Fibroblast of mammary gland (primary cell): ENCODE measurements around the gene SIRPA.

ENCODE experiments used
- DNase-seq: peaks from one replicate; pipeline ENCODE4 v3.0.0-alpha.2; 2010; ENCODE audit warnings: low read depth
- H3K4me3 ChIP-seq: 2 replicates; pipeline ENCODE4 v1.5.1; 2011; ENCODE audit warnings: low read depth, mild to moderate bottlenecking, low read length, moderate library complexity; ENCODE audit not compliant: control insufficient read depth
- CTCF ChIP-seq: conservative IDR thresholded peaks from 2 replicates; pipeline ENCODE4 v1.5.1; 2011; ENCODE audit warnings: low read depth, low read length, inconsistent platforms; ENCODE audit not compliant: control insufficient read depth, insufficient read depth

The SIRPA gene

GRCh38 chr20:1946762-1947534, 51.7 kb downstream of the SIRPA start:
- DNase-seq = peak; percentile 39
- H3K4me3 ChIP-seq = no peak overlapping the region
- no peak for TF ChIP-seq CTCF

- H3K4me3 ChIP-seq = no peak overlapping the region
- TF ChIP-seq CTCF = no peak
- no peak for DNase-seq
Measured at GRCh38 chr20:1947535-1947846, 52.3 kb downstream of the SIRPA start.

- peak; percentile 20 for DNase-seq
- TF ChIP-seq CTCF = no peak
- no peak overlapping the region for H3K4me3 ChIP-seq
Measured at GRCh38 chr20:1949347-1950100, 54.3 kb downstream of the SIRPA start.

- DNase-seq = no peak
- no peak for TF ChIP-seq CTCF
- H3K4me3 ChIP-seq = no peak overlapping the region
Measured at GRCh38 chr20:1950836-1951235, 55.6 kb downstream of the SIRPA start.

- TF ChIP-seq CTCF = no peak
- H3K4me3 ChIP-seq = no peak overlapping the region
- no peak for DNase-seq
Measured at GRCh38 chr20:1951436-1952115, 56.4 kb downstream of the SIRPA start.

GRCh38 chr20:1952737-1953530, 57.7 kb downstream of the SIRPA start:
- no peak for TF ChIP-seq CTCF
- DNase-seq = no peak
- no peak overlapping the region for H3K4me3 ChIP-seq
